ENCODE data around the gene DAPK2.

DAPK2 gene

GRCh38 chr15:63912061-63912615 lies 134.1 kb downstream of the DAPK2 start:
- Histone ChIP-seq H4K20me1 (ENCODE audit: insufficient read depth) (no peaks in the 10 kb centered on the region), H3K79me2 (ENCODE audit: insufficient read depth, low read depth) (no peaks in the 10 kb centered on the region), H3K36me3 (ENCODE audit: insufficient read depth) (no peaks in the 10 kb centered on the region), H3K9ac (no peak overlapping the region), H3K27me3 (ENCODE audit: insufficient read depth, low read depth) (no peaks in the 10 kb centered on the region), H2AFZ (ENCODE audit: low read depth) (no peak overlapping the region), H3K4me3 (IDR thresholded peaks at IDR 0.05; ENCODE audit: insufficient read depth, low read depth, low read length) (no peak overlapping the region), H3K4me1 (ENCODE audit: low read depth, poor library complexity, severe bottlenecking) (peaks cover 9% of the 10 kb centered on the region), H3K27ac (no peak overlapping the region), H3K4me2 (no peak overlapping the region)
- TF ChIP-seq CTCF (conservative IDR thresholded peaks at IDR 0.05; ENCODE audit: low read depth, low read length): no peak

GRCh38 chr15:63911160-63911559 lies 135.1 kb downstream of the DAPK2 start:
- H3K27ac ChIP-seq: no peak overlapping the region
- H3K4me2 ChIP-seq: no peak overlapping the region
- H3K79me2 ChIP-seq (ENCODE audit: insufficient read depth, low read depth): no peaks in the 10 kb centered on the region
- H4K20me1 ChIP-seq (ENCODE audit: insufficient read depth): no peaks in the 10 kb centered on the region
- no peaks in the 10 kb centered on the region for H3K36me3 ChIP-seq (ENCODE audit: insufficient read depth)
- no peak for TF ChIP-seq CTCF (conservative IDR thresholded peaks at IDR 0.05; ENCODE audit: low read depth, low read length)
- no peak overlapping the region for H3K4me3 ChIP-seq (IDR thresholded peaks at IDR 0.05; ENCODE audit: insufficient read depth, low read depth, low read length)
- H3K27me3 ChIP-seq (ENCODE audit: insufficient read depth, low read depth): no peaks in the 10 kb centered on the region
- H3K9ac ChIP-seq: no peak overlapping the region
- no peak overlapping the region for H2AFZ ChIP-seq (ENCODE audit: low read depth)
- peaks cover 9% of the 10 kb centered on the region for H3K4me1 ChIP-seq (ENCODE audit: low read depth, poor library complexity, severe bottlenecking)

DNA sequence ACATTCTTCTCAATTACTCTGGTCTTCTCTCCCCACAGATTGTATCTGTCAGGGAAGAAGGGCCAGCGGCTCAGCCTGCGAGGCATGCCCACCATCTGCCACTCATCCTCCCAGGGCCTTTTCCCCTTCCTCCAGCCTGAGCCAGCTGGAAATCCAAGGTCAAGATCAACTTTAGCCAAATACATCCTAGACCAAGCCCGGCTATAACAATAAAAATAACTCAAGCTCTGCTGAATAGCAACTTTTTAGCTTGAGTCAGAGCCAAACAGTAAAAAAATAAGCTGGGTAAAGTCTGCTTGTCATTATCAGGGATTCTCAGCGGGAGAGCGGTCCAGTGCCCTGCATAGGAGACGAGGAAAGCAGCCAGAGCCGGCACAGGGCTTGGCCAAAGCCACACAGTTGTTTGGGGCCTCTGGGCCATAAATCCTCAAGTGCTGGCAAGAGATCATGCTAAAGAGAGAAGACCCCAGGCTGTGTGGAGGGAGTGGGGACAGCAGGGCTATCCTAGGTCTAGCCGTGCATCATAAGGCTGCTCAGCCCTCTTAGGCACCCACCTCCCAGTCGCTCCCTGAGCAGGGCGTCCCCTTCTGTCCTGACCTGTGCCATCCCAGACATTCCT lies 136.4 kb downstream of the DAPK2 start:
- TF ChIP-seq CTCF (conservative IDR thresholded peaks at IDR 0.05; ENCODE audit: low read depth, low read length): no peak
- Histone ChIP-seq H2AFZ (ENCODE audit: low read depth) (no peak overlapping the region), H3K9ac (no peak overlapping the region)

GRCh38 chr15:63908991-63909390 lies 137.3 kb downstream of the DAPK2 start:
- no peak overlapping the region for H3K27ac ChIP-seq
- H3K27me3 ChIP-seq (ENCODE audit: insufficient read depth, low read depth): no peaks in the 10 kb centered on the region
- H2AFZ ChIP-seq (ENCODE audit: low read depth): no peak overlapping the region
- no peaks in the 10 kb centered on the region for H3K36me3 ChIP-seq (ENCODE audit: insufficient read depth)
- TF ChIP-seq CTCF (conservative IDR thresholded peaks at IDR 0.05; ENCODE audit: low read depth, low read length): no peak
- H3K4me2 ChIP-seq: no peak overlapping the region
- no peaks in the 10 kb centered on the region for H3K79me2 ChIP-seq (ENCODE audit: insufficient read depth, low read depth)
- no peaks in the 10 kb centered on the region for H4K20me1 ChIP-seq (ENCODE audit: insufficient read depth)
- no peaks in the 10 kb centered on the region for H3K4me1 ChIP-seq (ENCODE audit: low read depth, poor library complexity, severe bottlenecking)
- H3K9ac ChIP-seq: no peak overlapping the region
- H3K4me3 ChIP-seq (IDR thresholded peaks at IDR 0.05; ENCODE audit: insufficient read depth, low read depth, low read length): no peak overlapping the region

More for the DNA sequence above, 136.4 kb downstream of the DAPK2 start:
- H3K4me1 ChIP-seq (ENCODE audit: low read depth, poor library complexity, severe bottlenecking): no peaks in the 10 kb centered on the region
- H3K79me2 ChIP-seq (ENCODE audit: insufficient read depth, low read depth): no peaks in the 10 kb centered on the region
- no peak overlapping the region for H3K4me2 ChIP-seq
- H3K27ac ChIP-seq: no peak overlapping the region
- no peaks in the 10 kb centered on the region for H3K36me3 ChIP-seq (ENCODE audit: insufficient read depth)
- no peaks in the 10 kb centered on the region for H3K27me3 ChIP-seq (ENCODE audit: insufficient read depth, low read depth)
- H4K20me1 ChIP-seq (ENCODE audit: insufficient read depth): no peaks in the 10 kb centered on the region
- H3K4me3 ChIP-seq (IDR thresholded peaks at IDR 0.05; ENCODE audit: insufficient read depth, low read depth, low read length): no peak overlapping the region

Measured in KMS-11 (cell line).